Measurements from ENCODE around the gene WDR72.

Gene WDR72

DNA sequence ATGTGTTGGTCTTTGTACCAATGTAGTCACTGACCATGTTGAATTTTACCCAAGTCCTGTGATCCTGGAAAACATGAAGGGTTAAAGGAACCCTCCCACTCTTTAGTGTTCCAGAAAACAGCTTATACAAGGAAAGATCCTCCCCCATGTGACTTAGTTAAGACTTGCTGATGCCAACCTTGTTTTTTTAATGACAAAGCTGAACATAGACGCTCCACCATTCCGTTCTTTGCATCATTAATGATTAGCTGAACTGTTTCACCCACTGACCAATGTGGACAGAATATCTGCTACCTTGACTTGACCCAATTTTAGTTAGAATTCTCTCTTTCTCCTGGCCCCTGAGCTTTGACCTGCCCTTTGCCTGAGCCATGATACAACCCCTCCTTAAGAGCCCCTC lies 3.5 kb upstream of the WDR72 start:
- DNase-seq (ENCODE audit: extremely low read depth, low read depth): no peak
- TF ChIP-seq, protein P1, sequence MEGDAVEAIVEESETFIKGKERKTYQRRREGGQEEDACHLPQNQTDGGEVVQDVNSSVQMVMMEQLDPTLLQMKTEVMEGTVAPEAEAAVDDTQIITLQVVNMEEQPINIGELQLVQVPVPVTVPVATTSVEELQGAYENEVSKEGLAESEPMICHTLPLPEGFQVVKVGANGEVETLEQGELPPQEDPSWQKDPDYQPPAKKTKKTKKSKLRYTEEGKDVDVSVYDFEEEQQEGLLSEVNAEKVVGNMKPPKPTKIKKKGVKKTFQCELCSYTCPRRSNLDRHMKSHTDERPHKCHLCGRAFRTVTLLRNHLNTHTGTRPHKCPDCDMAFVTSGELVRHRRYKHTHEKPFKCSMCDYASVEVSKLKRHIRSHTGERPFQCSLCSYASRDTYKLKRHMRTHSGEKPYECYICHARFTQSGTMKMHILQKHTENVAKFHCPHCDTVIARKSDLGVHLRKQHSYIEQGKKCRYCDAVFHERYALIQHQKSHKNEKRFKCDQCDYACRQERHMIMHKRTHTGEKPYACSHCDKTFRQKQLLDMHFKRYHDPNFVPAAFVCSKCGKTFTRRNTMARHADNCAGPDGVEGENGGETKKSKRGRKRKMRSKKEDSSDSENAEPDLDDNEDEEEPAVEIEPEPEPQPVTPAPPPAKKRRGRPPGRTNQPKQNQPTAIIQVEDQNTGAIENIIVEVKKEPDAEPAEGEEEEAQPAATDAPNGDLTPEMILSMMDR (IDR thresholded peaks at IDR 0.05; ENCODE audit: low read depth, low read length): no peak

DNA sequence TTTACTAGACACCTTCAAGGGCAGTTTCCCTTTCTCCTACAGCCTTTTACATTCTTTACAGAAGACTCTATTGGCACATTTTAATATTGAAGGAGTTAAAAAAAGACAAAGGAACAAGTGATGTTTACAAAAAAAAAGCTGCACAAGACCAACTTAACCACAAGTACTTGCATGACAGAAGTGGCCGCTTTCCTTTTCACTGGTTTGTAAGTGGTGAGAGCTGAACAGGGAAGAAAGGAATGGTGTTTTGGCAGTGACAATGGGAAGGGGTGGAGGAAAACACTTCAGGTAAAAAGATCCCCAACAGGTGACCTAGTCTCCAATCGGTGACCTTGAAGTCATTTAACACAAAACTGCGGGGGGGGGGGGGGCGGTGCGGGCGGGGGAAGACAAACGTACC lies 1.1 kb downstream of the WDR72 start:
- TF ChIP-seq, protein P1 (IDR thresholded peaks at IDR 0.05; ENCODE audit: low read depth, low read length): no peak
- DNase-seq (ENCODE audit: extremely low read depth, low read depth): no peak

GRCh38 chr15:53757906-53758305 lies 1.6 kb downstream of the WDR72 start:
- DNase-seq (ENCODE audit: extremely low read depth, low read depth): no peak
- TF ChIP-seq, protein P1 (IDR thresholded peaks at IDR 0.05; ENCODE audit: low read depth, low read length): no peak

GRCh38 chr15:53753813-53754212 lies 5.7 kb downstream of the WDR72 start:
- no peak for DNase-seq (ENCODE audit: extremely low read depth, low read depth)
- TF ChIP-seq, protein P1 (IDR thresholded peaks at IDR 0.05; ENCODE audit: low read depth, low read length): no peak

DNA sequence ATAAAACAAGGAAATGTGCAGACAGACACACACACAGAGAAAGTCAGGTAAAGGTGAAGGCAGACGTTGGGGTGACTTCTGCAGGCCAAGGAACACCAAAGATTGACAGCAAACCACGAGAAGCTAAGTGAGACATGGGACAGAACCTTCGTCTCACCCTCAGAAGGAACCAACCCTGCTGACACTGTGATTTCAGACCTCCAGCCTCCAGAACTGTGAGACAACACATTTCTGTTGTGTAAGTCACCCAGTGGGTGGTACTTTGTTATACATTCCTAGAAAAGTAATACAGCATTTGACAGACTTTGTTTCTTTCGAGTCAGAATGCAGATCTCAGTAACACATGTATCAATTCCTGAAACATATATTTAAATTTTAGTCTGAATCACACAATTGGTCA lies 7.1 kb downstream of the WDR72 start:
- TF ChIP-seq, protein P1 (IDR thresholded peaks at IDR 0.05; ENCODE audit: low read depth, low read length): no peak
- no peak for DNase-seq (ENCODE audit: extremely low read depth, low read depth)

DNA sequence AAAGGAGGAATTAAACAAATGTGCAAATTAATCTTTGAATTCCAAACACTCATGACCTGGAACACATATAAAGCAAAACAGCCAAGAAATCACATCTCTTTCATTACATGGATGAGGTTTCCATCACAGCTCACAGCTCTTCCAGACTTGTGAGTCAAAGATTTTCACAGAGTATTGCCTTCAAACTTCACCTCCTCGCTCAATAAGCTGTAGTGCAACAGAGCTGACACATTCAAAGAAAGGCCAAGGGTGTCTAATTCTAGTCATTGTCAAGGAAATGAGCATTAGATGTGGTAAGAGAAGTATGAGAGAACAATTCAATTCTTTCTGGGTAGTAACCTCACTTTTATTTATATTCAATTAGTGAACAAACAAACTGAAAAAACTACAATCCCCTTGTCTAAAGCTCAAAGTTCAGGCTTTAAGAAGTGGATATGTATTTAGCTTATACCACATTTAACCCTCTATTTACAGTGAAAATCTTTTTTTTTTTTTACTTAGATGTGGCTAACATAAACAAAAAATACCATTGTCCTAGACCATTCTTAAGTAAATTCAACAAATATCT lies 11.9 kb downstream of the WDR72 start:
- TF ChIP-seq, protein P1 (IDR thresholded peaks at IDR 0.05; ENCODE audit: low read depth, low read length): no peak
- no peak for DNase-seq (ENCODE audit: extremely low read depth, low read depth)

GRCh38 chr15:53746101-53746500 lies 13.4 kb downstream of the WDR72 start:
- DNase-seq (ENCODE audit: extremely low read depth, low read depth): no peak

More at GRCh38 chr15:53746101-53746500, 13.4 kb downstream of the WDR72 start:
- TF ChIP-seq, protein P1 (IDR thresholded peaks at IDR 0.05; ENCODE audit: low read depth, low read length): no peak
